ENCODE measurements around the gene SSH3.

- TF ChIP-seq, protein P1, sequence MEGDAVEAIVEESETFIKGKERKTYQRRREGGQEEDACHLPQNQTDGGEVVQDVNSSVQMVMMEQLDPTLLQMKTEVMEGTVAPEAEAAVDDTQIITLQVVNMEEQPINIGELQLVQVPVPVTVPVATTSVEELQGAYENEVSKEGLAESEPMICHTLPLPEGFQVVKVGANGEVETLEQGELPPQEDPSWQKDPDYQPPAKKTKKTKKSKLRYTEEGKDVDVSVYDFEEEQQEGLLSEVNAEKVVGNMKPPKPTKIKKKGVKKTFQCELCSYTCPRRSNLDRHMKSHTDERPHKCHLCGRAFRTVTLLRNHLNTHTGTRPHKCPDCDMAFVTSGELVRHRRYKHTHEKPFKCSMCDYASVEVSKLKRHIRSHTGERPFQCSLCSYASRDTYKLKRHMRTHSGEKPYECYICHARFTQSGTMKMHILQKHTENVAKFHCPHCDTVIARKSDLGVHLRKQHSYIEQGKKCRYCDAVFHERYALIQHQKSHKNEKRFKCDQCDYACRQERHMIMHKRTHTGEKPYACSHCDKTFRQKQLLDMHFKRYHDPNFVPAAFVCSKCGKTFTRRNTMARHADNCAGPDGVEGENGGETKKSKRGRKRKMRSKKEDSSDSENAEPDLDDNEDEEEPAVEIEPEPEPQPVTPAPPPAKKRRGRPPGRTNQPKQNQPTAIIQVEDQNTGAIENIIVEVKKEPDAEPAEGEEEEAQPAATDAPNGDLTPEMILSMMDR (IDR thresholded peaks at IDR 0.05): no peak
- no peak for TF ChIP-seq POLR2A (IDR thresholded peaks at IDR 0.05)
Observed at GRCh38 chr11:67320011-67320410, 16.7 kb downstream of the SSH3 start.
